Measurements from ENCODE around the gene KIAA0319L.
"Not testable (repeated sequence)": the region's sequence is repeated elsewhere in the genome, so short reads cannot be mapped to it uniquely, and the experiment has no call there.

Gene KIAA0319L

DNA sequence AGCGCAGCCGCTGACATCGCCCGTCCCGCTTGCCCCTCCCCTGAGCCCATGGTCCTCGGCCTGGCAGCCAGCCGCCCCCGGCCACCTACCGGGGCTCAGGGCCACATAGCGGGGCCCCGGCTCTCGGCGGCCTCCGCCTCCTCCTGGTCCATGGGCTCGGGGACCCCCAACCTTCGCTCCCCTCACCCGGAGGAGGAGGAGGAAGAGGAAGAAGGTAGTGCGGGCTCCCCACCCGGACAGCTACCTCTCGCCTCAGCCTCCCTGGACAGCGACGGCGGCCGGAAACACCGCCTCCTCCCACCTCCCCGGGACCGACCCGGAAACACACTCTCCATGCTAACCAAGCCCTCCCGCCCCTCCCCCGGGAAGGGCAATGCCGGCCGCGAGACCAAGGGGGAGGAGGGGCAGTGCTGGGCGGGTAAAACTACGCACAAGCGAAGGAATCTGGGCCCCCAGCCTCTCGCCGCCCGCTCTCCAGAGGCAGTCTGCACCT is at the start of gene KIAA0319L:
TSS of gene KIAA0319L (minus strand) at position 286 of the 493 bp plus-strand sequence. CDS start 2,912 bp downstream, outside the sequence.
- no peak for DNase-seq (ENCODE audit: low read depth in 2 of 2, low spot score in 1 of 2)

DNA sequence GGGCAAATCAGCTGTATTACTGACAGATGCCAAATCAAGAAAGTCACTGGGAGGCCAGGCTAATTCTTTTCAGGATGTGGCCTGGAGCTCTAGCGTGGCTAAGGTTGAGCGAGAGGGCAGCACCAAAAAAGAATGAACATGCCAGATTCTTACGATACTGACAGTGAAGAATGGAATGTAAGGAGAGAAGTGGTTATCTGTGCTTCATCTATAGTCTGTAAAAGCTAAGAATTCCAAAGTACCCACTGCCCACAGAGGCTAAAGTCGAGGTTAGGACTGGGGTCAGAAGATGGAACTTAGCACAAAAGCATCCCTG is 48.6 kb upstream of the KIAA0319L start:
- DNase-seq (ENCODE audit: low read depth in 2 of 2, low spot score in 1 of 2), result no peak

DNA sequence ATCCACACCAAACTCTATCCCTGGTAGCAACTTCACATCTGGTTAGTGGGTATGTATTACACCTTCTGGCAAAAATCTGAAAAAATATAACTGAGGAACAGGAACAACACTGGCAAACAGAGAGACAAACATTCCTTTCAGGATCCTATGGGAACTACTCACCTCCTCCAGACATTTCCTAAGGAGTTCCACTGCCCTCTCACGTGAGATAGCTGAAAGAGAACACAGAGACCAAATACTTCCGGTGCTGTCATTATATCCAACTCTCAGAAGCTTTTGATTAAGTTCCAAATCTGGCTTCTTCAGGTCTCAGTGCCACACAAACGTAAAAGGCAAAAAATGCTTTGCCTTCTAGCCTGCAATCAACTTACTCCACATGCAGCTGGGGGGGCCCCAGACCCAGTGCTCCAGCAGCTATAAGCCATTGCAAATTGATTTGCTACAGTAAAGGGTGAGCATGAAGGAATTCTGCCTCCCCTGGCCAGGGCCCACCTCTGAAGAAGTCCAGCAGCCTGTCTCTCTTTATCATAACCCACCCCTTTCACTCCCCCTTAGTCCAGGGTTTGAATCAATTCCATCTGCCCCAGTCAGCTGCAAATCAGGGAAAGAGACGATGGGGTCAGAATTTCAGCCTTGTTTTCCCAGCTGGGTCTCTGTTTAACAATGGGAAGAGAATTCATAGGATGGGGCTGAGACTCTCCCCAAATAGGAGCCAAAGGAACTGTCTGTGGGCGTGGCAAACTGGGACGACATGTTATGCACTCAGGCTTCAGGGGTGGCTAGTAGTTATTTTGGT is 48.1 kb upstream of the KIAA0319L start:
- DNase-seq (ENCODE audit: low read depth in 2 of 2, low spot score in 1 of 2), result no peak

DNA sequence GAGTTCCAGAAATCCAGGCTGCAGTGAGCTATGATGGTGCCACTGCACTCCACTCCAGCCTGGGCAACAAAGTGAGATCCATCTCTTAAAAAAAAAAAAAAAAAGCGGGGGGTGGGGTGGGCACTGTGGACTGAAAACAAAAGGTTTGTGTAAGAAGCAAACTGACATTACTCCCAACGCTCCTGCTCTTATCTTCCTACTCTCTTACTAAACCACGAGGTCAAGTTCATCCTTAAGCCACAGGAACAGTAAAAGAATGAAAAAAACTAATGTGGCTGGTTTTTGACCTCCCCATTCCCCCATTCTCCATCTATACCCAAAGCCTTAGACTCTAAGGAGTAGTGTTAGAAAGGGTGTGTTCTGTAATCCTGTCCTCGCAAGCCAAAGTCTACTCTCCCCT is 46.7 kb upstream of the KIAA0319L start:
- no peak for DNase-seq (ENCODE audit: low read depth in 2 of 2, low spot score in 1 of 2)

DNA sequence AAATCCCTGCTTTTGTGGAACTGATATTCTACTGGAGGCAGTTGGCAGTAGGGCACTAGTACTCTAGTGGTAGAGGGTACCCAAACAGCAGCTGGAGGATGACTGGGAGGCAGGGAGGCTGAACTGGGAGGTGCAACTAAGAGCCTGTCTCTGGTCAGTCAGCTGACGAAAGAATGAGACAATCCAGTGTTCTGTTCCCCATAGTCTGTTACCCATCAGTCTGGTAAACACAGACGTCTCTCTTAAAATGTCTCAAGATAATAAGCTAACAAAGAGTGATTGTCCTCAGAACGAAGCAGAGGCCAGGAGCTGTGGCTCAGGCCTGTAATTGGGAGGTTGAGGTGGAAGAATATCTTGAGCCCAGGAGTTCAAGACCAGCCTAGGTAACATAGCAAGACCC is 46.3 kb upstream of the KIAA0319L start:
- DNase-seq (ENCODE audit: low read depth in 2 of 2, low spot score in 1 of 2), result no peak

DNA sequence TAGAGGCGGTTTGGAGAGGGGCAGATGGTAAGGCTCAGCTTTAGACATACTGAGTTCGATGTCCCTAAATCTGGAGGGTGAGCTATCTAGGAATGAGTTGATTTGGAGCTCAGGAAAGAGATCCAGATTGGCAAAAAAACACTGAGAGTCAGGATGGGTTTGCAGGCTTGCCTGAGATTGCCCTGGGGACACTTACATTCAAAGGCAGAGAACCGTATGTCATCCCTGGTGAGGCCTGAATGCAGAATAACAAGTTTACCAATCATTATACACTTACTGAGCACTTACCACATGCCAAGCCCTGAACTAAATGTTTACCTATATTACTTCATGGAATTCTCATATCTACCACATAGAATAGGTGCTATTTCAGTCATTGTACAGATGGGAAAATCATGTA is 43.4 kb upstream of the KIAA0319L start:
- DNase-seq (ENCODE audit: low read depth in 2 of 2, low spot score in 1 of 2), result no peak

DNA sequence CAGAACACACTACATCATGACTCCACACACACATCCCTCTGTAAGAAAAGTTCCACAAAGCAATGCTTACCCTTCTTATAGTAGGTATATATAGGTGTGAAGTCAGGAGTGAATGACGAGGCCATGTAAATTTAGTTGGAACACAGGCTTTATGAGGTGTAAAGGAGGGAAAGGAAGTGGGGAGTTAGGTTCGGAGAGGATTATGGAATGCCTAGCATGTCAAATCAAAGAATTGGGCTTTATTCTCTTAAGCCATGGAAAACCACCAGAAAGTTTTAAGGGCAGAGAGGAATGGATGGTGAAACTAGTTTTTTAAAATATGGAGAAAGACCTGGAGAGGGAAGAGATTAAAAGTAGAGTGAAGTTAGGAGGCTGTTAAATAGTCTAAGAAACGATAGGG is 42.2 kb upstream of the KIAA0319L start:
- no peak for DNase-seq (ENCODE audit: low read depth in 2 of 2, low spot score in 1 of 2)

DNA sequence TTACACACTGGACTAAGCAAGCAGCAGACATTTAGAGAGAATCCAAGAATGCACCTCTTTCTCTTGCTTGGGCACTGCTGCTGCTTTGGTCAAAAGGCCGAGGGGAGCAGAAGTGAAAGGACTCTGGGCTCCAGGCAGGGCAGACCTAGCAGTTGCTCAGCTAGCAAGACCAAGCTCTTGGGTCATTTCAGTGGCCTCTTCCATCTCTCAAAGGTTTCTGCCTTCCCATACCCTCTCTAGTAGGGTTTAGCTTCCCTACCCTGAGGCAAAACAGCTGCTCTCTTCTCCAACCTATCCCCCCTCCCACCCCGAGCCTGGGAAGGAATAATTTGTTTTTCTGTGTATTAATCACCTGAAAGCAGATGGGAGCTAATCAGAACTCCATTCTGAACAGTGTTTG is 41.7 kb upstream of the KIAA0319L start:
- DNase-seq (ENCODE audit: low read depth in 2 of 2, low spot score in 1 of 2), result no peak

DNA sequence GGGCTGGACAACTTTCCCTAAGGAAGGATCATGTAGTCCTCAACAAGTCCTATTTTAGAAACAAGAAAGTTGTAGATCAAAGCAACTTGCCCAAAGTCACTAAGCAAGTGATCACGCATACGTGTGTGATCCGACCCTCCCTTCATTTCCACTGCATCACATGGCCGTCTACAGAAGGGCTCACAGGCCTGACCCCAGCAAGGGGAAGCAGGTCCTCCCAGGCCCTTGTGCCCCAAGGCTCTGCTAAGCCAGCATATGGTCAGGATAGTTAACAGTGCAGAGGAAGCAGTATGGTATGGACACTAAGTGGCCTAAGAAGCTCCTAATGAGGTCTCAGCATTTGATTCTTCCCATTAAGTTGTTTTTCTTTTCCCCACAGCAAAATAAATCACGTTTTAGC is 40.7 kb upstream of the KIAA0319L start:
- DNase-seq (ENCODE audit: low read depth in 2 of 2, low spot score in 1 of 2), result no peak

DNA sequence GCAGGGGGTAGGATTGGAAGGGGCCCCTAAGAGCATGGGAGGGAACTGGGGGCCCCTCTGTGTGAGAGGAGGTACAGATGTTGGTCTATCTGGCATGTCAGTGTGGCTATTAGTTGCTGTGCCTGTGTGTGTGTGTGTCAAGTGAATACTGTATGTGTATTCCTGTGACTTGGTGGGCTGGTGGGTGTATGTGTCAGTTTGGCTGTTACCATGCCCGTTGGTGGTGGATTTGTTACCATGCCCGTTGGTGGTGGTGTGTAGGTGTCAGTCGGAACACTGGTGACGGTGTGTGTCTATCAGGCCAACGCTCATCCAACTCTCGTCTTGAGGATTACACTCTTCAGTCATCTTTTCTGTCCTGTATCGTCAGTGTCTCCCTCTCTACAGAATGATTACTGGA is 38.5 kb upstream of the KIAA0319L start:
- no peak for DNase-seq (ENCODE audit: low read depth in 2 of 2, low spot score in 1 of 2)

DNA sequence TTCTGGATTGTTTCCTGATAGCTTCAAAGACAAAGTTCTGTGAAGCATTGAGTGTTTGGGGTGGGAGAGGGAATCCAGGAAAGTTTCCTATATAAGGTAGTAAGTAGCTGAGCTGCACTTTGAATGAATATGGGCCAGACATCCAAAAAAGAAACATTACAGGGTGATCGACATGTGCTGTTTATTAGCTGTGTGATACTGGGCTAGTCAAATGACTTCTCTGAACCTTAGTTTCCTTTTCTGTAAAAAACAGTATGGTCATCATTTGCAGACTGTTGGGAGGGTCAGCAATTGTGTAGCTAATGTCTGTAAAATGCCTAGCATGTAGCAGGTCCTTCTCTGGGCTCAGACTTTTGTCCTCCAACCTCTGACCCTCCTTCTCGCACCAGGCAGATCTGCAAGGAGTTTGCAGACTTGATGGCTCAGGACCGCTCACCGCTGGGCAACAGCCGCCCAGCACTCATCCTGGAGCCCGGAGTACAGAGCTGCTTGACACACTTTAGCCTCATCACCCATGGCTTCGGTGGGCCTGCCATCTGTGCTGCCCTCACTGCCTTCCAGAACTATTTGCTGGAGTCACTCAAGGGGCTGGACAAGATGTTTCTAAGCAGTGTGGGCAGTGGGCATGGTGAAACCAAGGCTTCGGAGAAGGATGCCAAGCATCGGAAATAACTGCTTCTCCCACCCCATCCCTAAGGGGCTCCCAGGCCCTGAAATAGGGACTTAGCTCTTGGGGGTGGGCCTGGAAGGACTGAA is 37.0 kb upstream of the KIAA0319L start:
- DNase-seq (ENCODE audit: low read depth in 2 of 2, low spot score in 1 of 2), result no peak

DNA sequence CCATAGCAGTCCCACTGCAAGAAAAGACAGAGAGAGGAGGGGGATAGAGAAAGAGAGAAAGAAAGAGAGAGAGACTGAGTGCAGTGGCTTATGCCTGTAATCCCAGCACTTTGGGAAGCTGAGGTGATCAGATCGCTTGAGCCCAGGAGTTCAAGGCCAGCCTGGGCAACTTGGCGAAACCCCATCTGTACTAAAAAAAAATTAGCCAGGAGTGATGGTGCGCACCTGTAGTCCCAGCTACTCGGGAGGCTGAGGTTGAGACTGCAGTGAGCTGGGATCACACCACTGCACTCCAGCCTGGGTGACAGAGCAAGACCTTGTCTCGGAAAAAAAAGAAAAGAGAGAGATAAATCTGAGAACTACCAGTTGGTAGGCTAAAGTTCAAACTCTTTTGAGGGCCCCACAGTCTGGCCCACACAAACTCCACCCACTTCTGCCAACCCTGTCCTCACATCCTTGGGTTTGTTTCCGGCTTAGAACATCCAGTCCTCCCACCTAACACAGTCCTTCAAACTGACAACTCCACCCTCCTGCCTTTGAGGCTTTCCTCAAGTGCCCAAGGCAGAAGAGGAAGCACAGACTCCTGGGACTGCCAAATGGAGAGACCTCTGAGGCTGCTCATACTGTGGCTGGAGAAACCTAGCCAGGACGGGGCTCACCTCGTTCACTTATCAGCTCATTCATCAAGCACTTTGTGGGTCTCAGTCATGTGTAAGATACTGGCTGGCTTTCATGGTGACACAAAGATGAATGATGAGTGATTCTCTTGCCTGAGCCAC is 36.0 kb upstream of the KIAA0319L start:
- DNase-seq (ENCODE audit: low read depth in 2 of 2, low spot score in 1 of 2), result no peak

DNA sequence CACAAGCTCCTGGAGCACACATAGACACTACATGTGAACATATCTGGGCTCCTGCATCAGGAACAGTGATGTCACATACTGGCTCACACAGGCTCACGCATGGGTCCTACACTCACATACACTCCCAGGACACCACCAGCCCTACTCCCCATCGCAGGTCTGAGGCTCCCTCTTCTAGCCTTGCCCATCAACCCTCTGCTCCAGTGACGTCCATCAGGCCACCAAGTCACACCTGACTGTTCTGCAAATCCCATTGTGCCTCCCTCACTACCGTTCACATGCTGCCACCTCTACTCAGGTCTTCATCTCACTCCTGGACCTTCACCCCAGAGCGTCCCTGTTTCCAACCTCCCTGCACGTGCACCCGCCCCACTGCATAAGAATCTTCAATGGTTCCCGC is 34.0 kb upstream of the KIAA0319L start:
- no peak for DNase-seq (ENCODE audit: low read depth in 2 of 2, low spot score in 1 of 2)

DNA sequence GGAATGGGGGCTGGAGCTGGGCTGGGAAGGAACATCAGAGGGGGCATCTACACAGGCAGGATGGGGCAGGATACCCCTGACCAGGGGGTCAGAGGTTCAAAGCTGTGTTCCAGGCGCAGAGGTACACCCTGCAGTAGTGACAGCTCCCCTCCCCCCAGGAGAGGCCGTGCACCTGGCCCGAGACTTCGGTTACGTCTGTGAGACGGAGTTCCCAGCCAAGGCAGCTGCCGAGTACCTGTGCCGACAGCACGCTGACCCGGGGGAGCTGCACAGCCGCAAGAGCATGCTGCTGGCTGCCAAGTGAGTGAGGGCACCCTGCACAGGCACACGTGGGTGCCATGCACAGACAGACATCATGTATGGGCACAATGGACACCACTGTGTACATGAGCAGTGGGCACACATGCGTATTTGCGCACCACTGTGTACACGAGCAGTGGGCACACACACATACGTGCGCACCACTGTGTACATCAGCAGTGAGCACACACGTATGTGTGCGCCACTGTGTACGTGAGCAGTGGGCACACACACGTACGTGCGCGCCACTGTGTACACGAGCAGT is 33.4 kb upstream of the KIAA0319L start:
- DNase-seq (ENCODE audit: low read depth in 2 of 2, low spot score in 1 of 2), result no peak

DNA sequence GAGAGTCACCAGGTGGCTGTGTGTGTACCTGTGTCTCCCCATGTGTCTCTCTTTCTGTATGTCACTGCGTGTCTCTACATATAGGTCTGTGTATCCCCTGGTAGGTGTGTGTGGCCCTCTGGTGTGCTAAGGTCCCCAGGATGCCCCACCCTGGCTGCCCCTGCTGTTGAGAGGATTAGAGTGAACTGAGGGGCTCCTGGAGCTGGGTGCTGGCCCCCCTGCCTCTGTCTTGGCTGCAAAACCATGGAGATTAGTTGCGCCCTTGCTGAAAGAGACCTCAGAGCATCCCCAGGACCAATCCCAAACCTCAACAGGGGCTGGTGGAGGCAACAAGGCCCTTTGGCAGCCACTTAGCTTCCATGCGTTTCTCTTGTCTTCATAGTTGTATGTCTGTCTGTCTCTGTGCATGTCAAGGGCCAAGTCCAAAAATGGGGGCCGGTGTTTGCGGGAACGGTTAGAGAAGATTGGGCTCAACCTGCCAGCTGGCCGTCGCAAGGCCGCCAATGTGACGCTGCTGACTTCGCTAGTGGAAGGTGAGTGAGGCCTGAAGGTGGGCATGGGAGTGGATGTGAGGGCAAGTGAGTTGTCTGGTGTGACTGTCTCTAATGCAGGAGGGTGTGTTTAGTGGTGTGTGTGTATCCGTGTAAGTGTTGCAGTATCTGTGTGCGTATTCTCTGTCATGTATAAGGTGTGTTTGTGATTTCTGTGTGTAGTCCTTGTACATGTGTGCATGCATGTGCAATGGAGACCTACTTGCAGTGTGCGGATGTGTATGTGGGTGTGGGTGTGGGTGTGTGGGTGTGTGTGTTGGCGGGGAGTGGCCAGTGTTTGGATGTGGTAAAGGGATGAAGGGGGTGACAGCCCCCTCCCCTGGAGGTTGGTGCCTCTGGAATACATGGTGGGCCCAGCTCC is 32.6 kb upstream of the KIAA0319L start:
- no peak for DNase-seq (ENCODE audit: low read depth in 2 of 2, low spot score in 1 of 2)

DNA sequence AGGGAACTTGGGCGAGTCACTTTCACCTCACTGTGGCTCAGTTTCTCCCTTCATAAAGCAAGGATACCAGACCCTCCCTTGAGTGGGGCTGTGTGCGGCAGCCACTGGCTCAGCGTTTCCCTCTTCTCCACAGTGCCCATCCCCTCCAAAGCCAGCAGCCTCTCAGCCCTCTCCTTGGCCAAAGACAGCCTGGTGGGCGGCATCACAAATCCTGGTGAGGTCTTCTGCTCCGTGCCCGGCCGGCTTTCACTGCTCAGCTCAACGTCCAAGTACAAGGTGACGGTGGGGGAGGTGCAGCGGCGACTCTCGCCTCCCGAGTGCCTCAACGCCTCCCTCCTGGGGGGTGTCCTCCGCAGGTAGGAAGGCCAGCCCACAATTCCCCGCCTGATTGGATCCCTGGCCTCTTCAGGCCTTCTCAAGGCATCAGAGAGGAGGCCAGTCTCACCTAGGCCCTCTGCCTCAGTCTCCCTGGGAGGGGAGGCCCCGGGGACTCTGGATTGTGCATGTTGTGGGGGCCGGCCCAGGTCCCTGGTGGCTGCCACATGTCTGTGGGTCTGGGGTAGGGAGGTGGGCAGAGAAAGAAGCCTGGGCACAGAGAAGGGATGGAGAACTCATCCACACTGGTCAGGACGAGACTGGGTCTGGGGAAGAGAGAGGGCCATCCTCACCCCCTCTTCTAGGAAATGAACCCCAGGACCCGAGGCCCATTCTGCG is 31.2 kb upstream of the KIAA0319L start:
- DNase-seq (ENCODE audit: low read depth in 2 of 2, low spot score in 1 of 2), result no peak

DNA sequence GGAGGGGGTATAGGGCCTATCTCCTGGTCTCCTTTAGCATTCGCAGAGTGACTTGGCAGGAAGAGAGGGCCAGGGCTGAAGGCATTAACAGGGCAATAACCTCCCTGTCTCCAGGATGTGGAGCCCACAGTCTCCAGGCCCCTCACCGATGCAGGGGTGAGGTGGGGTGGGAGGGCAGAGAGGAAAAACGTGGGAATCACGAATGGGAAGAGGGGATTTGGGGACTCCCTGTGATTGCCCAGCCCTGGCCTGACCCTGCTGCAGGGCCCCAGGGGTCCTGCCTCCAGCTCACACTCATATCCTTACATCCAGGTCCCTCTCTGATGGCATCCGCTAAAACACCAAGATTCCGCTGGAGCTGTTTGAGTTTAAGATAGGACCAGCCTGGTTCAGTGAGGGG is 30.5 kb upstream of the KIAA0319L start:
- DNase-seq (ENCODE audit: low read depth in 2 of 2, low spot score in 1 of 2), result no peak

DNA sequence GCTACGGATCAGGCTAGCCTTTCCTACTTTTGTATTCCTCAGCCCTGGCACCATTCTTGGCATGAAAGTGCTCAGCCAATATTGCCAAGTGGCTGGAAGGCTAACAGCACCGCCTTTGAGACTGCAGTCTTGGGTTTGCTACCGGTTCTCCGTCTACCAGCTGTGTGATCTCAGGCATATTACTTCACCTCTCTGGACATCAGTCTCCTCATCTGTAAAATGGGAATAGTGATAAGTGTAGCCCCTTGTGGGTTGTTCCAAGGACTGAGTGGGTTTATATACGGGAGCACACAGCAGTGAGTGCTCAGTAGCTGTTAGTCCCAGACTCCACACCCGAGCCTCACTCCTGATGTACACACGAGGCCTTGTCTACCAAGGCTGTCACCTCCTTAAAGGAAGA is 29.6 kb upstream of the KIAA0319L start:
- no peak for DNase-seq (ENCODE audit: low read depth in 2 of 2, low spot score in 1 of 2)

DNA sequence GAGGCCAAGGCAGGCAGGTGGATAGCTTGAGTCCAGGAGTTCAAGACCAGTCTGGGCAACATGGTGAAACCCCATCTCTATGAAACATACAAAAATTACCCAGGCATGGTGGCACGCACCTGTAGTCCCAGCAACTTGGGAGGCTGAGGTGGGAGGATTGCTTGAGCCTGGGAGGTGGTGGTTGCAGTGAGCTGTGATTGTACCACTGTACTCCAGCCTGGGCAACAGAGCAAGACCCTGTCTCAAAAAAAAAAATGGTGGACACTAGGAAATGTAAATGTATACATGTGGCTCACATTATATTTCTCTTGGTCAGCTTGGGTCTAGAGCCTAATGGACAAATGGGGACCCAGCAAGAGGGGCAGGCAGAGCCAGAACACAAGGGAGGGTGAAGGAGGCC is 28.6 kb upstream of the KIAA0319L start:
- DNase-seq (ENCODE audit: low read depth in 2 of 2, low spot score in 1 of 2), result not testable (repeated sequence)

DNA sequence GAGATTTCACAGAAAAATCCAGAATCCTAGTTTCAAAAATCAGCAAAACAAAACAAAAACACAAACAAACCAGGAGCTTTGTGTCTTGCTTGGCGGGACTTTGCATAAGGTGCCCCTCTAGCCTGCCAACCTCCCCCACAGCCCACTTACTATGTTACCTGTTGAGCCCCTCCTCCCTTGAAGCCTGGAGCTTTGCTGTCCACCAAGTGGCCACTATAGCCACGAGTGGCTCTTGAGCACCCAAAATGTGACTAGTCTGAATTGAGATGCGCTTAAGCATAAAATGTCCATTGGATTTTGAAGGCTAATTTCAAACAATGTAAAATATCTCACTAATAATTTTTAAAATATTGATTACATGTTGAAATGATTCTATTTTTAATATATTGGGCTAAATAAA is 28.1 kb upstream of the KIAA0319L start:
- no peak for DNase-seq (ENCODE audit: low read depth in 2 of 2, low spot score in 1 of 2)

Data from stimulated activated CD8-positive, alpha-beta memory T cell treated with anti-CD3 and anti-CD28 coated beads, Interleukin-4, amount 100 ng/mL, for 1 hour (primary cell).